Glutamatergic neuron (in vitro differentiated cells): ENCODE data around the gene KL. TPM values are rescaled to one million over a fixed set of nuclear protein-coding genes. Genes with fewer than 3 reads are reported as not detected.

Source experiments
- DNase-seq: peaks from one replicate; pipeline ENCODE4 v3.0.0; 2022
- H3K27ac Mint-ChIP-seq: one replicate; pipeline ENCODE4 v1.8.0; 2020; ENCODE audit warnings: mild to moderate bottlenecking, mixed read lengths, inconsistent platforms; ENCODE audit not compliant: unreplicated experiment
- H3K27me3 Mint-ChIP-seq: one replicate; pipeline ENCODE4 v1.8.0; 2020; ENCODE audit warnings: mild to moderate bottlenecking, moderate library complexity, mixed read lengths, inconsistent platforms; ENCODE audit not compliant: unreplicated experiment
- H3K36me3 Mint-ChIP-seq: one replicate; pipeline ENCODE4 v1.8.0; 2020; ENCODE audit warnings: mild to moderate bottlenecking, mixed read lengths, inconsistent platforms; ENCODE audit not compliant: unreplicated experiment
- H3K4me1 Mint-ChIP-seq: one replicate; pipeline ENCODE4 v1.8.0; 2020; ENCODE audit warnings: mild to moderate bottlenecking, low read depth, mixed read lengths, inconsistent platforms; ENCODE audit not compliant: unreplicated experiment
- H3K4me3 Mint-ChIP-seq: one replicate; pipeline ENCODE4 v1.8.0; 2020; ENCODE audit warnings: mild to moderate bottlenecking, mixed read lengths, inconsistent platforms; ENCODE audit not compliant: unreplicated experiment
- H3K9me3 Mint-ChIP-seq: one replicate; pipeline ENCODE4 v1.8.0; 2020; ENCODE audit warnings: mild to moderate bottlenecking, moderate library complexity, mixed read lengths, inconsistent platforms; ENCODE audit not compliant: unreplicated experiment
- CTCF ChIP-seq: fragments of 200-600 bp; sonication (generic); IDR thresholded peaks from one replicate; pipeline ENCODE4 v1.5.0; 2021; ENCODE audit not compliant: partially characterized antibody, unreplicated experiment
- total RNA-seq: library from RNA; stranded (reverse); fragmentation: NEBNext Ultra II Directional; extraction: Animal tissue kit (Norgen Biotek cat#: 25700); gene quantifications from one replicate; pipeline ENCODE4 v1.2.1, GENCODE V29; 2021; ENCODE audit not compliant: unreplicated experiment

The KL gene
- total RNA-seq, 1 donor from 2014 or later, result not detected

GRCh38 chr13:33003458-33004019, 12.7 kb upstream of the KL start:
- no peak for TF ChIP-seq CTCF
- no peak overlapping the region for H3K27ac Mint-ChIP-seq
- H3K27me3 Mint-ChIP-seq, result no peaks in the 10 kb centered on the region
- no peaks in the 10 kb centered on the region for H3K4me1 Mint-ChIP-seq
- peaks cover 2% of the 10 kb centered on the region for H3K9me3 Mint-ChIP-seq
- H3K4me3 Mint-ChIP-seq, result no peak overlapping the region
- peaks cover 12% of the 10 kb centered on the region for H3K36me3 Mint-ChIP-seq
- no peak for DNase-seq

- Mint-ChIP-seq H3K27me3 (no peaks in the 10 kb centered on the region), H3K27ac (no peak overlapping the region), H3K4me3 (no peak overlapping the region), H3K4me1 (no peaks in the 10 kb centered on the region), H3K36me3 (peaks cover 19% of the 10 kb centered on the region), H3K9me3 (peaks cover 2% of the 10 kb centered on the region)
- TF ChIP-seq CTCF, result no peak
- no peak for DNase-seq
These were observed 11.7 kb upstream of the KL start for GRCh38 chr13:33004511-33004910.

- H3K9me3 Mint-ChIP-seq, result peaks cover 2% of the 10 kb centered on the region
- no peak overlapping the region for H3K27ac Mint-ChIP-seq
- no peaks in the 10 kb centered on the region for H3K27me3 Mint-ChIP-seq
- no peak for DNase-seq
- no peak overlapping the region for H3K4me3 Mint-ChIP-seq
- no peak for TF ChIP-seq CTCF
- H3K36me3 Mint-ChIP-seq, result peaks cover 20% of the 10 kb centered on the region
- no peaks in the 10 kb centered on the region for H3K4me1 Mint-ChIP-seq
These were observed 10.1 kb upstream of the KL start for GRCh38 chr13:33006134-33006533.

GRCh38 chr13:33006638-33007037, 9.6 kb upstream of the KL start:
- DNase-seq, result no peak
- H3K4me1 Mint-ChIP-seq, result no peaks in the 10 kb centered on the region
- H3K36me3 Mint-ChIP-seq, result peaks cover 20% of the 10 kb centered on the region
- TF ChIP-seq CTCF, result no peak
- peaks cover 2% of the 10 kb centered on the region for H3K9me3 Mint-ChIP-seq
- no peaks in the 10 kb centered on the region for H3K27me3 Mint-ChIP-seq
- no peak overlapping the region for H3K27ac Mint-ChIP-seq
- no peak overlapping the region for H3K4me3 Mint-ChIP-seq

- DNase-seq, result no peak
- TF ChIP-seq CTCF, result no peak
- no peak overlapping the region for H3K4me3 Mint-ChIP-seq
- no peak overlapping the region for H3K27ac Mint-ChIP-seq
- peaks cover 2% of the 10 kb centered on the region for H3K9me3 Mint-ChIP-seq
- peaks cover 20% of the 10 kb centered on the region for H3K36me3 Mint-ChIP-seq
- H3K27me3 Mint-ChIP-seq, result no peaks in the 10 kb centered on the region
- H3K4me1 Mint-ChIP-seq, result no peaks in the 10 kb centered on the region
These were observed 9.0 kb upstream of the KL start for GRCh38 chr13:33007237-33007636.
